HEK293 (cell line): Measurements from ENCODE around the gene EDN1.

Experiments
- CTCF ChIA-PET: fragments of 350-600 bp; formaldehyde crosslinking; extraction: SDS; loops from one replicate; lab custom pipeline; 2021; ENCODE audit warnings: antibody characterized with exemption; lab: Yijun Ruan, JAX
- POLR2A ChIA-PET: fragments of 300-600 bp; formaldehyde crosslinking; extraction: SDS; loops from one replicate; lab custom pipeline; 2020; ENCODE audit warnings: antibody characterized with exemption, inconsistent platforms; lab: Yijun Ruan, JAX
- H3K27ac ChIP-seq: fragments of 200-500 bp; sonication (Bioruptor generic); 2 replicates; pipeline ENCODE4 v1.5.1; 2014; ENCODE audit warnings: low read depth, low read length, control low read depth, inconsistent platforms; ENCODE audit errors: extremely low read depth
- H3K36me3 ChIP-seq, 2 experiments: fragments of 200-500 bp in 1 of 2; sonication (Bioruptor generic) in 1 of 2; 1 replicate in 1 of 2; 2 replicates in 1 of 2; pipeline ENCODE4 v1.5.1; 2014 to 2017; ENCODE audit warnings: inconsistent platforms in 2 of 2, low read length in 2 of 2; ENCODE audit not compliant: control insufficient read depth in 2 of 2, insufficient read depth in 1 of 2
- H3K4me1 ChIP-seq: fragments of 200-500 bp; sonication (Bioruptor generic); 2 replicates; pipeline ENCODE4 v1.5.1; 2014; ENCODE audit warnings: mild to moderate bottlenecking, low read length, inconsistent platforms; ENCODE audit not compliant: control insufficient read depth, insufficient read depth
- H3K4me3 ChIP-seq: 2 replicates; pipeline ENCODE4 v1.5.1; 2011; ENCODE audit warnings: low read depth, mild to moderate bottlenecking, control low read depth, low read length, moderate library complexity
- H3K9me3 ChIP-seq: fragments of 200-500 bp; sonication (Bioruptor generic); 2 replicates; pipeline ENCODE4 v1.5.1; 2014; ENCODE audit warnings: low read depth, low read length, inconsistent platforms; ENCODE audit not compliant: control insufficient read depth, insufficient read depth
- BCL11A ChIP-seq: fragments of 450-650 bp; formaldehyde crosslinking; IDR thresholded peaks from 2 replicates; pipeline ENCODE4 v1.5.1; 2016; ENCODE audit warnings: low read depth, missing biosample characterization, missing genetic modification characterization
- KLF10 ChIP-seq: fragments of 450-650 bp; IDR thresholded peaks from 2 replicates; pipeline ENCODE4 v1.5.1; 2018; ENCODE audit warnings: missing biosample characterization, mild to moderate bottlenecking, missing genetic modification characterization
- KLF16 ChIP-seq: fragments of 450-650 bp; formaldehyde crosslinking; IDR thresholded peaks from 2 replicates; pipeline ENCODE4 v1.5.1; 2017; ENCODE audit warnings: missing biosample characterization, missing genetic modification characterization
- KLF9 ChIP-seq: fragments of 450-650 bp; formaldehyde crosslinking; IDR thresholded peaks from 2 replicates; pipeline ENCODE4 v1.5.1; 2016; ENCODE audit warnings: missing biosample characterization, missing genetic modification characterization, low read depth
- MEIS1 ChIP-seq: sonication (generic); formaldehyde crosslinking; IDR thresholded peaks from 2 replicates; pipeline ENCODE4 v1.8.1; 2022; ENCODE audit warnings: missing genetic modification reagents, mild to moderate bottlenecking, borderline replicate concordance
- REST ChIP-seq: fragments of 450-650 bp; formaldehyde crosslinking; IDR thresholded peaks from 2 replicates; pipeline ENCODE4 v1.5.1; 2016; ENCODE audit warnings: missing biosample characterization, missing genetic modification characterization
- SP3 ChIP-seq: fragments of 450-650 bp; formaldehyde crosslinking; IDR thresholded peaks from 2 replicates; pipeline ENCODE4 v1.5.1; 2016; ENCODE audit warnings: missing biosample characterization, missing genetic modification characterization
- ZBTB1 ChIP-seq: fragments of 450-650 bp; formaldehyde crosslinking; IDR thresholded peaks from 2 replicates; pipeline ENCODE4 v1.5.1; 2016; ENCODE audit warnings: missing biosample characterization, missing genetic modification characterization
- ZNF174 ChIP-seq: fragments of 450-650 bp; formaldehyde crosslinking; IDR thresholded peaks from 2 replicates; pipeline ENCODE4 v1.5.0; 2017; ENCODE audit warnings: missing biosample characterization, mild to moderate bottlenecking, missing genetic modification characterization
- ZNF19 ChIP-seq: fragments of 450-650 bp; formaldehyde crosslinking; IDR thresholded peaks from 2 replicates; pipeline ENCODE4; 2016; ENCODE audit warnings: missing biosample characterization, missing genetic modification characterization, low read depth
- ZNF23 ChIP-seq: fragments of 450-650 bp; formaldehyde crosslinking; IDR thresholded peaks from 2 replicates; pipeline ENCODE4 v1.5.1; 2016; ENCODE audit warnings: missing biosample characterization, missing genetic modification characterization, borderline replicate concordance
- ZNF398 ChIP-seq: fragments of 450-650 bp; formaldehyde crosslinking; IDR thresholded peaks from 2 replicates; pipeline ENCODE4 v1.5.1; 2017; ENCODE audit warnings: missing biosample characterization, missing genetic modification characterization
- ZNF521 ChIP-seq: fragments of 450-650 bp; formaldehyde crosslinking; IDR thresholded peaks from 2 replicates; pipeline ENCODE4 v1.5.1; 2017; ENCODE audit warnings: missing biosample characterization, mild to moderate bottlenecking, missing genetic modification characterization
- ZNF624 ChIP-seq: fragments of 450-650 bp; formaldehyde crosslinking; IDR thresholded peaks from 2 replicates; pipeline ENCODE4 v1.5.1; 2017; ENCODE audit warnings: missing biosample characterization, missing genetic modification characterization
- TF ChIP-seq, protein P1 (sequence below): fragments of 450-650 bp; formaldehyde crosslinking; IDR thresholded peaks from 2 replicates; pipeline ENCODE4 v1.5.0; 2017; ENCODE audit warnings: missing biosample characterization, missing genetic modification characterization, borderline replicate concordance
- TF ChIP-seq, protein P2 (sequence below): fragments of 450-650 bp; formaldehyde crosslinking; IDR thresholded peaks from 2 replicates; pipeline ENCODE4; 2016; ENCODE audit warnings: missing biosample characterization, missing genetic modification characterization

Gene EDN1

GRCh38 chr6:12293931-12294807 lies 4.0 kb downstream of the EDN1 start:
- Histone ChIP-seq H3K27ac (no peak overlapping the region), H3K4me3 (no peak overlapping the region)

GRCh38 chr6:12294851-12295536 lies 4.8 kb downstream of the EDN1 start:
- H3K36me3 ChIP-seq, result no peaks in the 10 kb centered on the region
- ChIA-PET POLR2A (no interaction called here), CTCF (interaction anchor here (0.6 to 7.0 kb wide), 4 partner anchors 35 to 598 kb away, joined by 3 to 75 read pairs (median 4); no protein-coding TSS in a partner anchor)
- no peaks in the 10 kb centered on the region for H3K9me3 ChIP-seq
- no peak overlapping the region for H3K27ac ChIP-seq
- peaks cover 9% of the 10 kb centered on the region; the same call in 1 of the 2 replicates for H3K4me1 ChIP-seq
- no peak overlapping the region for H3K4me3 ChIP-seq
- TF ChIP-seq ZNF398, result no peak
- no peak for TF ChIP-seq REST
- TF ChIP-seq ZNF174 (tag by site-specific recombination), result no peak
- no peak for TF ChIP-seq ZNF23
- TF ChIP-seq, protein P1, sequence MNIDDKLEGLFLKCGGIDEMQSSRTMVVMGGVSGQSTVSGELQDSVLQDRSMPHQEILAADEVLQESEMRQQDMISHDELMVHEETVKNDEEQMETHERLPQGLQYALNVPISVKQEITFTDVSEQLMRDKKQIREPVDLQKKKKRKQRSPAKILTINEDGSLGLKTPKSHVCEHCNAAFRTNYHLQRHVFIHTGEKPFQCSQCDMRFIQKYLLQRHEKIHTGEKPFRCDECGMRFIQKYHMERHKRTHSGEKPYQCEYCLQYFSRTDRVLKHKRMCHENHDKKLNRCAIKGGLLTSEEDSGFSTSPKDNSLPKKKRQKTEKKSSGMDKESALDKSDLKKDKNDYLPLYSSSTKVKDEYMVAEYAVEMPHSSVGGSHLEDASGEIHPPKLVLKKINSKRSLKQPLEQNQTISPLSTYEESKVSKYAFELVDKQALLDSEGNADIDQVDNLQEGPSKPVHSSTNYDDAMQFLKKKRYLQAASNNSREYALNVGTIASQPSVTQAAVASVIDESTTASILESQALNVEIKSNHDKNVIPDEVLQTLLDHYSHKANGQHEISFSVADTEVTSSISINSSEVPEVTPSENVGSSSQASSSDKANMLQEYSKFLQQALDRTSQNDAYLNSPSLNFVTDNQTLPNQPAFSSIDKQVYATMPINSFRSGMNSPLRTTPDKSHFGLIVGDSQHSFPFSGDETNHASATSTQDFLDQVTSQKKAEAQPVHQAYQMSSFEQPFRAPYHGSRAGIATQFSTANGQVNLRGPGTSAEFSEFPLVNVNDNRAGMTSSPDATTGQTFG, result no peak
- no peak for TF ChIP-seq SP3 (tag by site-specific recombination)

More at GRCh38 chr6:12293931-12294807, 4.0 kb downstream of the EDN1 start:
- ChIA-PET CTCF (interaction anchor here (0.6 to 7.0 kb wide), 7 partner anchors 35 to 639 kb away, joined by 3 to 75 read pairs (median 3); no protein-coding TSS in a partner anchor), POLR2A (no interaction called here)
- Histone ChIP-seq H3K36me3 (no peaks in the 10 kb centered on the region), H3K4me1 (peaks cover 9% of the 10 kb centered on the region; the same call in 1 of the 2 replicates), H3K9me3 (no peaks in the 10 kb centered on the region)
- TF ChIP-seq MEIS1 (CRISPR knock-in tag) (no peak), KLF10 (tag by site-specific recombination) (no peak), ZBTB1 (tag by site-specific recombination) (no peak), ZNF521 (tag by site-specific recombination) (no peak), KLF16 (tag by site-specific recombination) (no peak), ZNF624 (tag by site-specific recombination) (no peak), ZNF19 (no peak), BCL11A (no peak), KLF9 (tag by site-specific recombination) (no peak)
- TF ChIP-seq, protein P2, sequence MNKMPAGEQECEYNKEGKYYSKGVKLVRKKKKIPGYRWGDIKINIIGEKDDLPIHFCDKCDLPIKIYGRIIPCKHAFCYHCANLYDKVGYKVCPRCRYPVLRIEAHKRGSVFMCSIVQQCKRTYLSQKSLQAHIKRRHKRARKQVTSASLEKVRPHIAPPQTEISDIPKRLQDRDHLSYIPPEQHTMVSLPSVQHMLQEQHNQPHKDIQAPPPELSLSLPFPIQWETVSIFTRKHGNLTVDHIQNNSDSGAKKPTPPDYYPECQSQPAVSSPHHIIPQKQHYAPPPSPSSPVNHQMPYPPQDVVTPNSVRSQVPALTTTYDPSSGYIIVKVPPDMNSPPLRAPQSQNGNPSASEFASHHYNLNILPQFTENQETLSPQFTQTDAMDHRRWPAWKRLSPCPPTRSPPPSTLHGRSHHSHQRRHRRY, result no peak
- TF ChIP-seq, protein P1, result no peak
